Measurements from ENCODE around the gene COX15. TPM values are rescaled to one million over a fixed set of nuclear protein-coding genes. Genes with fewer than 3 reads are reported as not detected.

The COX15 gene
- polyA plus RNA-seq, 2 of the 4 experiments (the other 2 are of a cell fraction), result 45.8 to 54.7 TPM

GRCh38 chr10:99732033-99732842 lies at the start of gene COX15, which contains the start of gene CUTC (continued):
- no peak for TF ChIP-seq ZC3H11A (IDR thresholded peaks at IDR 0.05)
- no peak for TF ChIP-seq JUNB (IDR thresholded peaks at IDR 0.05)
- no peak for TF ChIP-seq BHLHE40 (IDR thresholded peaks at IDR 0.05; ENCODE audit: low read depth, low read length)
- no peak for TF ChIP-seq CBX8 (IDR thresholded peaks at IDR 0.05)
- TF ChIP-seq HOXA7 (CRISPR knock-in tag; IDR thresholded peaks at IDR 0.05), result no peak
- TF ChIP-seq CEBPB (IDR thresholded peaks at IDR 0.05), result no peak
- TF ChIP-seq RFX5 (IDR thresholded peaks at IDR 0.05), result no peak
- TF ChIP-seq SREBF2 (IDR thresholded peaks at IDR 0.05), result no peak
- TF ChIP-seq EP300 (IDR thresholded peaks at IDR 0.05), result no peak
- no peak; the same call in 2 of the 3 replicates for TF ChIP-seq CTCF (IDR thresholded peaks at IDR 0.05)
- peak; percentile 21; the same call in 1 of the 2 replicates for TF ChIP-seq PHF8 (IDR thresholded peaks at IDR 0.05; ENCODE audit: borderline replicate concordance, low read depth)
- TF ChIP-seq USF2 (IDR thresholded peaks at IDR 0.05), result no peak
- TF ChIP-seq HDAC2 (IDR thresholded peaks at IDR 0.05), result no peak
- TF ChIP-seq ESRRA (IDR thresholded peaks at IDR 0.05; ENCODE audit: borderline replicate concordance, low read length), result no peak
- peak; percentile 65 for TF ChIP-seq POLR2A (IDR thresholded peaks at IDR 0.05; ENCODE audit: low read length)
- no peak for TF ChIP-seq EHMT2 (IDR thresholded peaks at IDR 0.05; ENCODE audit: low read depth)
- no peak for TF ChIP-seq NPAS2 (CRISPR knock-in tag; IDR thresholded peaks at IDR 0.05; ENCODE audit: borderline replicate concordance)
- no peak for TF ChIP-seq ZSCAN20 (CRISPR knock-in tag; IDR thresholded peaks at IDR 0.05)
- no peak for TF ChIP-seq KDM1A (IDR thresholded peaks at IDR 0.05; ENCODE audit: low read depth)
- no peak for TF ChIP-seq CHD2 (IDR thresholded peaks at IDR 0.05; ENCODE audit: low read length, partially characterized antibody)
- no peak for TF ChIP-seq NR3C1 (IDR thresholded peaks at IDR 0.05)
- TF ChIP-seq MAX (IDR thresholded peaks at IDR 0.05), result peak; percentile 92
- TF ChIP-seq FOSB (CRISPR knock-in tag; IDR thresholded peaks at IDR 0.05), result no peak
- TF ChIP-seq RARB (CRISPR knock-in tag; IDR thresholded peaks at IDR 0.05), result no peak
- TF ChIP-seq RCOR1 (IDR thresholded peaks at IDR 0.05; ENCODE audit: low read depth, low read length), result no peak
- no peak for TF ChIP-seq ELK1 (IDR thresholded peaks at IDR 0.05; ENCODE audit: low read depth, low read length)
- 0 out of 3 replicates have a peak, but pooled peaks have one; percentile 73 for TF ChIP-seq BCL3 (IDR thresholded peaks at IDR 0.05)

All from A549 (cell line).